Prostate gland (tissue), 2 donors: ENCODE data around the gene RBPJL. TPM values are rescaled to one million over a fixed set of nuclear protein-coding genes. Genes with fewer than 3 reads are reported as not detected.
A peak's percentile ranks its signal among the peaks of the same experiment; 100 is the strongest.

Experiments used
- DNase-seq: peaks from one replicate; pipeline ENCODE4 v3.0.0-alpha.2; 2019; ENCODE audit warnings: low spot score
- H3K27ac ChIP-seq, 2 donors: fragments of 200-600 bp; sonication (generic); 2 replicates each; pipeline ENCODE4 v1.5.1; 2017 to 2019
- H3K27me3 ChIP-seq: fragments of 200-600 bp; sonication (generic); replicated peaks from 2 replicates; pipeline ENCODE4 v1.5.1; 2019; ENCODE audit not compliant: insufficient read depth
- H3K36me3 ChIP-seq, 2 donors: fragments of 200-600 bp; sonication (generic); 1 replicate in 1 of 2; 2 replicates in 1 of 2; pipeline versions ENCODE4 v1.5.1 to v1.8.1; 2017 to 2019
- H3K4me1 ChIP-seq: fragments of 200-600 bp; sonication (generic); replicated peaks from 2 replicates; pipeline ENCODE4 v1.5.1; 2019
- H3K4me3 ChIP-seq, 2 donors: fragments of 200-600 bp; sonication (generic); 2 replicates each; pipeline ENCODE4 v1.5.1; 2017 to 2019
- H3K9me3 ChIP-seq: fragments of 200-600 bp; sonication (generic); 2 replicates; pipeline ENCODE4 v1.5.1; 2017
- POLR2A ChIP-seq: fragments of 450-650 bp; IDR thresholded peaks from one replicate; pipeline ENCODE4 v1.6.1; 2016; ENCODE audit warnings: antibody characterized with exemption, mild to moderate bottlenecking
- POLR2AphosphoS5 ChIP-seq: sonication (generic); formaldehyde crosslinking; IDR thresholded peaks from one replicate; pipeline ENCODE4 v1.6.1; 2017; ENCODE audit warnings: antibody characterized with exemption
- WGBS: methylation state at CpG from one replicate; pipeline ENCODE4 v1.1.5; 2018; 5-methylcytosine and 5-hydroxymethylcytosine counted together
- intact Hi-C: fragments of 100-400 bp; cut with DNase I; formaldehyde crosslinking; loops from one replicate; pipeline ENCODE4 v1.14.2; 2022
- total RNA-seq, 2 donors: library from RNA; depleted of rRNA; stranded (reverse); fragments of >200 nt; gene quantifications; one replicate each; pipeline ENCODE4 v1.1.0, GENCODE V29; 2016
- TF ChIP-seq, protein P1 (sequence below), 4 experiments: fragments of 200-600 bp in 2 of 4; fragments of 450-650 bp in 2 of 4; sonication (generic) in 2 of 4; IDR thresholded peaks; 1 replicate in 3 of 4; 2 replicates in 1 of 4; pipeline ENCODE4 v1.5.1; 2016 to 2019; ENCODE audit warnings: antibody characterized with exemption in 4 of 4, mild to moderate bottlenecking in 2 of 4, moderate library complexity in 2 of 4

RBPJL gene
- total RNA-seq, 2 donors from 2014 or later = not detected

DNA sequence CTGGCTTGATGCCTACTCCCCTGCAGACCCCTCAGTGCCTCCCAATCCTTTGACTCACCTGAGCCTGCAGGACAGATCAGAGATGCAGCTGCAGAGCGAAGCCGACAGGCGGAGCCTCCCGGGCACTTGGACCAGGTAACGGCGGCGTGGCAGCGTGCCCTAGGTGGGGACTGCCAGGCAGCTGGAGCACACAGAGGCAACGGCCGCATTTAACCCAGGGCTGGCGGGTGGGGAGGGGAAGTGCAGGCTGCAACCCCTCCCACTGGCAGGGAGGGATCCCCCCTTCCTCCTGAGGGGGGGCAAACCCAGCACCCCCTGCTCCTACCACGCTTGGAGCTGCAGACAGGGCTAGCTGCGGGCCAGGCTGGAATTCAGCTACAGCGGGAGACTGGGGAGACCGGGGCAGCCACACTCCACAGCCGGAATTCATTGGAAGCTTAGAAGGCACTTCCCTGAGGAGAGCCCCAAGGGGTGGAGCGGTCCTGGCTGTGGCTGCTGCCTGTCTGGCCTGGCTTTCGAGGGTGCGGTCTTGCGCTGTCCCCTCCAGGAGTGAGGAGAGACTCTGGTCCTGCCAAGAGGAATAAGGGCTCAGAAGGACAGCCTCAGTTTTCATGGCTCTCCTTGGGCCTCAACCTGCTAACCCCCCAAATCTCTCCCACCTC is 1.6 kb downstream of the RBPJL start, which contains the start of gene MATN4:
Gene MATN4 (minus strand): TSS at position 183 of the 662 bp plus-strand sequence. CDS start 2,717 bp downstream, outside the sequence.
- Histone ChIP-seq H3K27ac (no peak within 1 kb of the TSS), H3K4me1 (no peaks in the 10 kb centered on the region), H3K27me3 (peaks cover 11% of the 10 kb centered on the region), H3K9me3 (no peaks in the 10 kb centered on the region), H3K4me3 (no peak within 1 kb of the TSS), H3K36me3 (no peaks in the 10 kb centered on the region)
- peak; percentile 72 for DNase-seq
- 11% methylated on average over 20 of the region's 20 CpGs for WGBS
- TF ChIP-seq POLR2A (no peak), POLR2AphosphoS5 (peak; percentile 39)
- TF ChIP-seq, protein P1, sequence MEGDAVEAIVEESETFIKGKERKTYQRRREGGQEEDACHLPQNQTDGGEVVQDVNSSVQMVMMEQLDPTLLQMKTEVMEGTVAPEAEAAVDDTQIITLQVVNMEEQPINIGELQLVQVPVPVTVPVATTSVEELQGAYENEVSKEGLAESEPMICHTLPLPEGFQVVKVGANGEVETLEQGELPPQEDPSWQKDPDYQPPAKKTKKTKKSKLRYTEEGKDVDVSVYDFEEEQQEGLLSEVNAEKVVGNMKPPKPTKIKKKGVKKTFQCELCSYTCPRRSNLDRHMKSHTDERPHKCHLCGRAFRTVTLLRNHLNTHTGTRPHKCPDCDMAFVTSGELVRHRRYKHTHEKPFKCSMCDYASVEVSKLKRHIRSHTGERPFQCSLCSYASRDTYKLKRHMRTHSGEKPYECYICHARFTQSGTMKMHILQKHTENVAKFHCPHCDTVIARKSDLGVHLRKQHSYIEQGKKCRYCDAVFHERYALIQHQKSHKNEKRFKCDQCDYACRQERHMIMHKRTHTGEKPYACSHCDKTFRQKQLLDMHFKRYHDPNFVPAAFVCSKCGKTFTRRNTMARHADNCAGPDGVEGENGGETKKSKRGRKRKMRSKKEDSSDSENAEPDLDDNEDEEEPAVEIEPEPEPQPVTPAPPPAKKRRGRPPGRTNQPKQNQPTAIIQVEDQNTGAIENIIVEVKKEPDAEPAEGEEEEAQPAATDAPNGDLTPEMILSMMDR (IDR thresholded peaks at IDR 0.05) = peak in 3 of 4 experiments; percentile 7 to 57 (median 8)
- intact Hi-C loops = no loop called here

DNA sequence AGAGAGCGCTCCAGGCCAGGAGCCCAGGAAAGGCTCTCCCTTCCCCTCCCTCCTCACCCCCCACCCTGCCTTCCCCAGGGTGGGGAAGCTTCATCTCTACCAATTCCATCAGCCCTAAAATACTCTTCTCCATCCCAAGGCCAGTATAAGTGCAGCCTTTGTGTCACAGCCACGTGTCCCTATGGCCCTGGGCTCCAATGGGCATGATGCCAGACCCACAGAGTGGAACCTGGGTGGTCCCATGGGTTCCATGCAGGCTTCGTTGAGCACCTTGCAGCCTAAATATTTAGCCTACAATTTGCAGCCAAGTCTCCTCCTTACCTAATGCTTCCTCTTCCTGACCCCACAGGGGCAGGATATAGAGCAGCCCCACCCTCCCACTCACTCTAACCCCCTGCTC is 2.4 kb downstream of the RBPJL start:
- 70% methylated on average over 3 of the region's 3 CpGs for WGBS
- H3K27me3 ChIP-seq = peaks cover 8% of the 10 kb centered on the region
- intact Hi-C loops = no loop called here

DNA sequence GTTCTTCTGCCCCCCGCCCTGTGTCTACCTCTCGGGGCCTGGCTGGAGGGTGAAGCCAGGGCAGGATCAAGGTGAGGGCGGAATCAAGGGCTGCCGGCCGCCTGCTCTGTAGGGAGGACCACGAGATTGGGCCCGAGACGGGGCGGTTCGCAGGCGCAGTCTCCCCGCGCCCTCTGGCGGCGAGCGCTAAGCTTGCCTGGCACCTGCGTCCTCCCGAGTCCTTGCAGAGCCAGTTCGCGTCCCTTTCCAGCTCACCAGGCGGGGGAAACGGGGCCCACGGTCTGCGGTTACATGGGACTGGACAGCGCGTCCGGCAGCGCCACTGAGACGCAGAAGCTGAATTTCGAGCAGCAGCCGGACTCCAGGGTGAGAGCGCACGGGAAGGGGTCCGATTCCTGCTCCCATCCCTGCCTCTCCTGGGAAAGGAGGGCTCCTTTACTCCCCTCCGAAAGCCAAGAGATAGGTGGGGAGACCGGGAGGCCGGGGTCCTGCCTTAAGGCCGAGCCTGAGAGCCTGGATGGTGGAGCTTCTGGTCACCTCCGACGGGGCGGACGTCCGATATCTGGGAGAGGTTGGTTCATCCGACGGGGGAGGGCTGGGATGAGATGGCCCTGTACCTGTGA is 5.1 kb downstream of the RBPJL start:
- no peak overlapping the region for H3K4me3 ChIP-seq
- intact Hi-C loops = no loop called here
- peak; percentile 27 for DNase-seq
- no peaks in the 10 kb centered on the region for H3K36me3 ChIP-seq
- WGBS = 31% methylated on average over 33 of the region's 45 CpGs
- TF ChIP-seq, protein P1 (IDR thresholded peaks at IDR 0.05) = peak in 3 of 4 experiments; percentile 53 to 80 (median 54)
- TF ChIP-seq POLR2A (no peak), POLR2AphosphoS5 (no peak)
- H3K9me3 ChIP-seq = no peaks in the 10 kb centered on the region
- no peak overlapping the region for H3K27ac ChIP-seq
- no peaks in the 10 kb centered on the region for H3K4me1 ChIP-seq
- peaks cover 6% of the 10 kb centered on the region for H3K27me3 ChIP-seq

More for the DNA sequence above, 2.4 kb downstream of the RBPJL start:
- no peak overlapping the region for H3K4me3 ChIP-seq
- no peak overlapping the region for H3K27ac ChIP-seq
- H3K4me1 ChIP-seq = no peaks in the 10 kb centered on the region
- no peaks in the 10 kb centered on the region for H3K36me3 ChIP-seq
- H3K9me3 ChIP-seq = no peaks in the 10 kb centered on the region
- TF ChIP-seq POLR2A = no peak
- TF ChIP-seq, protein P1 (IDR thresholded peaks at IDR 0.05) = no peak
- no peak for TF ChIP-seq POLR2AphosphoS5
- no peak for DNase-seq

DNA sequence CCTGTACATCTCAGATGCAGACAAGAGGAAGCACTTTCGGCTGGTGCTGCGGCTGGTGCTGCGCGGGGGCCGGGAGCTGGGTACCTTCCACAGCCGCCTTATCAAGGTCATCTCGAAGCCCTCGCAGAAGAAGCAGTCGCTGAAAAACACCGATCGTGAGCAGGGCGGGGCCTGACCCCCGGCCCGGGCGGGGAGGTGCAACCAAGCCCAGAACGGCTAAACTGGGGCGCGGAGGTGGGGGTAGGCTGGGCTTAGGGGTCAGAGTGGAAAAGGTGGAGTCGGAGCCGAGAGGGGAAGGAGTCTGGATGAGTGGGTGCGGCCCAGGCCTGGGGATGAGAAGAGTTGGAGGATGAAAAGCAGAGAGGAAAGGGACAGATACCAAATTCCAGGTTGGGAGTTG is 5.6 kb downstream of the RBPJL start:
- H3K4me3 ChIP-seq = no peak overlapping the region
- DNase-seq = no peak
- TF ChIP-seq POLR2AphosphoS5 (no peak), POLR2A (no peak)
- TF ChIP-seq, protein P1 (IDR thresholded peaks at IDR 0.05) = no peak
- intact Hi-C loops = no loop called here
- peaks cover 6% of the 10 kb centered on the region for H3K27me3 ChIP-seq
- no peaks in the 10 kb centered on the region for H3K9me3 ChIP-seq
- no peak overlapping the region for H3K27ac ChIP-seq
- no peaks in the 10 kb centered on the region for H3K36me3 ChIP-seq
- WGBS = 72% methylated on average over 18 of the region's 21 CpGs
- H3K4me1 ChIP-seq = no peaks in the 10 kb centered on the region
